PC-3 (cell line): ENCODE results near the gene ERGIC1.

Experiments
- EZH2 ChIP-seq: fragments of 300-600 bp; sonication (generic); IDR thresholded peaks from one replicate; pipeline ENCODE4 v1.6.1; 2017; ENCODE audit warnings: antibody characterized with exemption, mild to moderate bottlenecking, low read length; ENCODE audit not compliant: unreplicated experiment
- EZH2phosphoT487 ChIP-seq: fragments of 300-600 bp; sonication (generic); IDR thresholded peaks from 2 replicates; pipeline ENCODE4 v1.6.1; 2018; ENCODE audit warnings: mild to moderate bottlenecking, antibody characterized with exemption, low read length, borderline replicate concordance
- TF ChIP-seq, protein P1 (sequence below): fragments of 300-600 bp; sonication (generic); conservative IDR thresholded peaks from 2 replicates; pipeline ENCODE4 v1.5.1; 2017; ENCODE audit warnings: antibody characterized with exemption, low read depth, mild to moderate bottlenecking, low read length

DNA sequence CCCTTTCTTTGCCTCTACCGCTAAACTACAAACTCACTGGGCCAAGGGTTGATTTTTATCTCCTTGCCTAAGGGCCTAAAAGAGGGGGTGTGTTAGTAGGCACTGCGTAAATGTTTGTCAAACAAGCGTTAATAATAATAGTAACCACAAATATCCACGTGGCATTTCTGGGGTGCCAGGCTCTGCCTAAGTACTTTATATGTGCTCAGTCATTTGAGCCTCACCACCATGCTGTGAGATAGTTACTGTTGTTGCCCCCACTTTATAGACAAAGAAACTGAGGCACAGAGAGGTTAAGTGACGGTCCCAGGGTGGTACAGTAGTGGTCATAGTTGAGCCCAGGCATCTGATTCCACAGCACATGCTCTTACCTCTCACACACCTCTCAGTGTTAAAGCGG lies 52.4 kb downstream of the ERGIC1 start:
- TF ChIP-seq, protein P1, sequence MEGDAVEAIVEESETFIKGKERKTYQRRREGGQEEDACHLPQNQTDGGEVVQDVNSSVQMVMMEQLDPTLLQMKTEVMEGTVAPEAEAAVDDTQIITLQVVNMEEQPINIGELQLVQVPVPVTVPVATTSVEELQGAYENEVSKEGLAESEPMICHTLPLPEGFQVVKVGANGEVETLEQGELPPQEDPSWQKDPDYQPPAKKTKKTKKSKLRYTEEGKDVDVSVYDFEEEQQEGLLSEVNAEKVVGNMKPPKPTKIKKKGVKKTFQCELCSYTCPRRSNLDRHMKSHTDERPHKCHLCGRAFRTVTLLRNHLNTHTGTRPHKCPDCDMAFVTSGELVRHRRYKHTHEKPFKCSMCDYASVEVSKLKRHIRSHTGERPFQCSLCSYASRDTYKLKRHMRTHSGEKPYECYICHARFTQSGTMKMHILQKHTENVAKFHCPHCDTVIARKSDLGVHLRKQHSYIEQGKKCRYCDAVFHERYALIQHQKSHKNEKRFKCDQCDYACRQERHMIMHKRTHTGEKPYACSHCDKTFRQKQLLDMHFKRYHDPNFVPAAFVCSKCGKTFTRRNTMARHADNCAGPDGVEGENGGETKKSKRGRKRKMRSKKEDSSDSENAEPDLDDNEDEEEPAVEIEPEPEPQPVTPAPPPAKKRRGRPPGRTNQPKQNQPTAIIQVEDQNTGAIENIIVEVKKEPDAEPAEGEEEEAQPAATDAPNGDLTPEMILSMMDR = no peak
- TF ChIP-seq EZH2phosphoT487 (no peak), EZH2 (no peak)
